ENCODE results near the gene OPA1.

Gene OPA1

DNA sequence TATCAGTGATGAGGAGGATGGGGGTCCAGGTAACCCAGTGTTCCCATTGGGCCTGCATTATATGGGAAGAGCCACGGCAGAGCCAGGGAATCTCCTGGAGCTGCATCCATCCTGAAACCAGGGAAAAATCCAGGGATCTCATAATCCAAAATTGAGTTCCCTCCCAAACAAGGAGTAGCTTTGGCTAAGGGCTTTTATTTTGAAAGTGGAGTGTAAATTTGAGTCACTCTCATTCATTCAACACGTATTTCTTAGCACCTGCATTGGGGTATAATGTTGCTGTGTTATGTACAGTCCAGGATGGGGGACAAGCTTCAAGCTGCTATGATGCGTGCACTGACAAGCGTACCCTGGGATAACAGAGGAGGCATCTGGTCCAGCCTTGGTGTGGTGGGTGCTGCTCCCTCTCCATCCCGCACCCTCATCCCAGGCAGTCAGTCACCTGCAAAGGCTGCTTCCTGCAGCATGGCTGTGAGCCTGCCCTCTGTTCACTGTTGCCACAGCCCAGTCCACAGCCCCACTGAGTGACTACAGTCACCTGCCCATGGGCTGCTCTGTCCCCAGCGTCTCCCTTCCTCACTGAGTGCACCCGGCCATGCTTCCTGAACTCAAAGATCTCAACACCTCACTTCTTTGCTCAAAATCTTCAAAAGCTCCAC, 135.6 kb downstream of the OPA1 start:
- TF ChIP-seq, protein P1, sequence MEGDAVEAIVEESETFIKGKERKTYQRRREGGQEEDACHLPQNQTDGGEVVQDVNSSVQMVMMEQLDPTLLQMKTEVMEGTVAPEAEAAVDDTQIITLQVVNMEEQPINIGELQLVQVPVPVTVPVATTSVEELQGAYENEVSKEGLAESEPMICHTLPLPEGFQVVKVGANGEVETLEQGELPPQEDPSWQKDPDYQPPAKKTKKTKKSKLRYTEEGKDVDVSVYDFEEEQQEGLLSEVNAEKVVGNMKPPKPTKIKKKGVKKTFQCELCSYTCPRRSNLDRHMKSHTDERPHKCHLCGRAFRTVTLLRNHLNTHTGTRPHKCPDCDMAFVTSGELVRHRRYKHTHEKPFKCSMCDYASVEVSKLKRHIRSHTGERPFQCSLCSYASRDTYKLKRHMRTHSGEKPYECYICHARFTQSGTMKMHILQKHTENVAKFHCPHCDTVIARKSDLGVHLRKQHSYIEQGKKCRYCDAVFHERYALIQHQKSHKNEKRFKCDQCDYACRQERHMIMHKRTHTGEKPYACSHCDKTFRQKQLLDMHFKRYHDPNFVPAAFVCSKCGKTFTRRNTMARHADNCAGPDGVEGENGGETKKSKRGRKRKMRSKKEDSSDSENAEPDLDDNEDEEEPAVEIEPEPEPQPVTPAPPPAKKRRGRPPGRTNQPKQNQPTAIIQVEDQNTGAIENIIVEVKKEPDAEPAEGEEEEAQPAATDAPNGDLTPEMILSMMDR (IDR thresholded peaks at IDR 0.05) = no peak
- Histone ChIP-seq H3K4me3 (no peak overlapping the region), H3K27ac (no peak overlapping the region)
- no peak for DNase-seq (ENCODE audit: low spot score)

DNA sequence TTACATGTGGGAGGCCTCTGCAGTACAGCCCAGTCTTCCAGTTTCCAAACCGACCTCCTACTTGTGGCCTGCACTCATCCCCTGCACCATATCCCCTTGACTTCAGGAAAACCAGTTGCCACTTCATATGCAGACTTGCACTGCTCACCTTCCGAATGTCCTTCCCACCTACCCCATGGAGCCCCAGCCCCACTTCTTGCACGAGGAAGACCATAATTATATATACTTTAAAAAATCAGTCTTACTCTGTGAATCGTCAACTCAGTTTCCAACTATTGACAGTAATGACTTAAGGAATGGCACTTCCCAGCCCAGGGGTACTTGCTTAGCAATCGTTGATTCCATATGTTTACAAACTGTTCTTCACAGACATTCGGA, 136.1 kb downstream of the OPA1 start:
- Histone ChIP-seq H3K27ac (no peak overlapping the region), H3K4me3 (no peak overlapping the region)
- TF ChIP-seq, protein P1 (IDR thresholded peaks at IDR 0.05) = no peak
- DNase-seq (ENCODE audit: low spot score) = no peak

DNA sequence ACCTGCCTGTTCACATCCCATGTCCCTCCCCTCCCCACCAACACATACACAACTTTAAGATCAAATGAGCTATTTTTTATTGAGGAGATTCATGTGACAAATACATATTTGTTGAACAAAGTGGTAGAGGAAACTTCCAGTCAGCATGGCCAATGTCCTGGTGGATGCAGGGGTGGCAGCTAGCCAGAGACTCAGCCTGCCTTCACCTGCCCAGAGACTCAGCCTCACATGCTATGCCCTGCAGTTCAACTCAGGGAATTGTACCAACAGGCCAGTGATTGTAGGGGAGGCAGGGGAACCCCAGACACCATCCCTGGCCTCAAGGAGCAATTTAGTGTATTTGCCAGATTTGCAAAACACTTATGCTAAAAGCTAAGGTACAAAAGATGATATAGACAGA, 136.6 kb downstream of the OPA1 start:
- TF ChIP-seq, protein P1 (IDR thresholded peaks at IDR 0.05) = no peak
- Histone ChIP-seq H3K4me3 (no peak overlapping the region), H3K27ac (no peak overlapping the region)
- DNase-seq (ENCODE audit: low spot score) = no peak

DNA sequence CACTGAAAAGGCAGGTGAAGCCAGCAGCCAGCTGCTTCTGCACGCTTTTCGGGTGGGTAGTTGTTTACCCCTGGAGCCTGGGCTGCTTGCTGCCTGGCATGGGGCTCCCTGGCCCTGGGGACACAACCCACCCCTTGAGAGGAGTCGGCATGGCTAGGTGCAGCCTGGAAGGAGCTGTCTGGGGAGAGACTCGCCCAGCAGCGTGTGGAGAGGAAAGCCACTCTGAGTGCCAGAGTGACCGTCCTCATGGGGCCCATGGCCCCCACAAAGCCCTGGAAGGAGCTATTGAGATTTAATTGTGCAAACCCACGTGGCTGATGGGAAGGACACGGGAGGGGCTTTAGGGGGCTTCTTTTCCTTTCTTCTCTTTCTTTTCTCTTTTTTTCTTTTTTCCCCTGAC, 137.5 kb downstream of the OPA1 start:
- TF ChIP-seq, protein P1 (IDR thresholded peaks at IDR 0.05) = no peak
- Histone ChIP-seq H3K27ac (no peak overlapping the region), H3K4me3 (no peak overlapping the region)
- no peak for DNase-seq (ENCODE audit: low spot score)

DNA sequence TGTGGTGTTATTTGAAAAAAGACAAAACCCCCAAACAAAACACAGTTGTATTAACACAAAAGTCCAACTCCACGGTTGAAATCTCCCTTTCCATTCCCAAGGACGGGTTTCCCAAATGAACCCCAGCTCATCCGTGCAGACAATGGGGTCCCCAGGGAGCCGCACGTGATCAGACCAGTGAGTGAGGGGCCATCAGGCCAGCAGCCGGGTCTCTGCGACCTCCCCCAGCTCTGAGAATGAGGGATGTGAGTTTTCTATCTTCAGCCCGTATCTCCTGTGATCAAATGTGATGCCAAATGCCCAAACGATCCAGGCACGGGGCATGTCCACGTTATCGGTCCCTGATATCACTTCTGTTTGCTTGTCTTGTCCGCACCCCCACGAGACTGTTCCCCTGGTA, 138.0 kb downstream of the OPA1 start:
- DNase-seq (ENCODE audit: low spot score) = no peak
- TF ChIP-seq, protein P1 (IDR thresholded peaks at IDR 0.05) = no peak
- no peak overlapping the region for H3K27ac ChIP-seq
- H3K4me3 ChIP-seq = no peak overlapping the region

DNA sequence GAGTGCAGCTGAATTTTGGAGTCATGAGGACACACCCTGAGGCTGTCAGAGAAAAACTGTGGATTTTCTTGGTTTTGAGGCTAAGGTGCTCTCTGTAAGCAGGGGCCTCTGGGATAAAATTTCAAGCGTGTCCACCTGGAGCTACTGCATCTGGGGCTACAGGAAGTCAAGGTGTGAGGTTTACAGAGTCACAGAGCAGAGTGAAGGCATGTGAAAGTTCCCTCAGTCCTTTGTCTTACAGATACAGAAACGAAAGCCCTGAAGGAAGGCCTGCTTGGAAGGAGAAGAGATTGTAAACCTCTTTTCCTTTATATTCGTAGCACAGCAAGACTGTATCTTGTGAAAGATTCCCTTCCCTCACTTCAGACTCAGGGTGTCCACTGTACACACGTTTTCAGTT, 138.6 kb downstream of the OPA1 start:
- Histone ChIP-seq H3K4me3 (no peak overlapping the region), H3K27ac (no peak overlapping the region)
- TF ChIP-seq, protein P1 (IDR thresholded peaks at IDR 0.05) = no peak
- no peak for DNase-seq (ENCODE audit: low spot score)

DNA sequence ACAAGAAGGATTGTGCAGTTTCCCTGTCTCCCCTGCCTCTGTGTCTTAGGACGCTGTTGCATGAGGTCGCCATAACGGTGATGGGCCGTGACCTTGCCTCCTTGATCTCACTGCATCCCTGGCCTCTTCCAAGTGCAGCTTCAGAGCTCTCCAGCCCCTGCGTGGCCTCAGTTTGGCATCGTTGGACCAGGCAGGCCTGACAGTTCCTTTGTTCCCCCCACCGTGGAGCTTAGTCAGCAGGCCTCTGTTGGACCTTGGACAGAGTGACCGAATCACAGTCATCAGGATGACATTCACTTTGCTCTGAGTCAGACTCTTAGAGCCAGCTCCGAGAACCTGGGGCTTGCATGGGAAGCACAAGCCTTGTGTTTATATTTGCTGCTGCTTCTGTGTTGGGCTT, 139.4 kb downstream of the OPA1 start:
- Histone ChIP-seq H3K27ac (no peak overlapping the region), H3K4me3 (no peak overlapping the region)
- DNase-seq (ENCODE audit: low spot score) = no peak
- TF ChIP-seq, protein P1 (IDR thresholded peaks at IDR 0.05) = no peak
